HG02840 (cell line): ENCODE results near the gene HOMER3.
"Not testable (repeated sequence)": the region's sequence is repeated elsewhere in the genome, so short reads cannot be mapped to it uniquely, and the experiment has no call there.

Experiments used
- ATAC-seq: cut with Tn5 transposase; IDR thresholded peaks from one replicate; pipeline ENCODE4 v1.9.1; 2021; ENCODE audit warnings: mild to moderate bottlenecking, moderate library complexity, moderate number of reproducible peaks; ENCODE audit not compliant: unreplicated experiment, low FRiP score

HOMER3 gene

GRCh38 chr19:18928018-18928805 lies 12.8 kb downstream of the HOMER3 start:
- ATAC-seq = no peak

- ATAC-seq = no peak
These were observed 16.3 kb downstream of the HOMER3 start for GRCh38 chr19:18924684-18925213.

GRCh38 chr19:18922228-18922985 lies 18.6 kb downstream of the HOMER3 start:
- ATAC-seq = no peak

- no peak for ATAC-seq
These were observed 19.4 kb downstream of the HOMER3 start for GRCh38 chr19:18921593-18921992.

GRCh38 chr19:18920400-18920799 lies 20.6 kb downstream of the HOMER3 start:
- ATAC-seq = no peak

- ATAC-seq = no peak
These were observed 21.2 kb downstream of the HOMER3 start for GRCh38 chr19:18919900-18920214.

- peak; percentile 94 for ATAC-seq
These were observed 21.7 kb downstream of the HOMER3 start, which contains the start of the genes COPE and DDX49 for GRCh38 chr19:18919086-18919899. TSS of gene COPE (minus strand) at chr19:18919387. CDS start at chr19:18919348, 39 bp downstream. TSS of gene DDX49 (plus strand) at chr19:18919715. CDS start at chr19:18919742, 27 bp downstream.

GRCh38 chr19:18917593-18917992 lies 23.4 kb downstream of the HOMER3 start:
- not testable (repeated sequence) for ATAC-seq

GRCh38 chr19:18915639-18916038 lies 25.4 kb downstream of the HOMER3 start:
- ATAC-seq = no peak

GRCh38 chr19:18913466-18913865 lies 27.6 kb downstream of the HOMER3 start:
- no peak for ATAC-seq

- ATAC-seq = no peak
These were observed 28.1 kb downstream of the HOMER3 start for GRCh38 chr19:18912933-18913332.

- no peak for ATAC-seq
These were observed 30.1 kb downstream of the HOMER3 start for GRCh38 chr19:18910801-18911436.

GRCh38 chr19:18910010-18910409 lies 31.0 kb downstream of the HOMER3 start:
- ATAC-seq = no peak

GRCh38 chr19:18908917-18909619 lies 31.9 kb downstream of the HOMER3 start:
- ATAC-seq = no peak

- ATAC-seq = no peak
These were observed 34.2 kb downstream of the HOMER3 start for GRCh38 chr19:18906605-18907519.

GRCh38 chr19:18905513-18906236 lies 35.3 kb downstream of the HOMER3 start:
- ATAC-seq = no peak

GRCh38 chr19:18905058-18905456 lies 36.0 kb downstream of the HOMER3 start:
- ATAC-seq = no peak
